Panc1 (cell line): ENCODE data around the gene MYRIP.

Experiments
- POLR2AphosphoS5 ChIP-seq: IDR thresholded peaks from 2 replicates; pipeline ENCODE4 v1.6.1; 2012; ENCODE audit warnings: mild to moderate bottlenecking, low read depth, low read length, moderate library complexity
- SIN3A ChIP-seq: IDR thresholded peaks from 2 replicates; pipeline ENCODE4 v1.6.1; 2012; ENCODE audit warnings: low read depth, mild to moderate bottlenecking, low read length, moderate library complexity, borderline replicate concordance; ENCODE audit not compliant: insufficient read depth
- TCF7L2 ChIP-seq: IDR thresholded peaks from 2 replicates; pipeline ENCODE4 v1.6.1; 2011; ENCODE audit warnings: mild to moderate bottlenecking, low read depth, low read length, inconsistent platforms
- TF ChIP-seq, protein P1 (sequence below), 2 experiments: IDR thresholded peaks; 2 replicates each; pipeline ENCODE4 v1.6.1; 2011 to 2012; ENCODE audit warnings: low read depth in 2 of 2, control low read depth in 1 of 2, low read length in 1 of 2, mild to moderate bottlenecking in 1 of 2, moderate library complexity in 1 of 2; ENCODE audit not compliant: insufficient read depth in 1 of 2
- TF ChIP-seq, protein P2 (sequence below): fragments of 450-650 bp; IDR thresholded peaks from 2 replicates; pipeline ENCODE4 v1.5.1; 2017; ENCODE audit warnings: mild to moderate bottlenecking

- TF ChIP-seq, protein P1, sequence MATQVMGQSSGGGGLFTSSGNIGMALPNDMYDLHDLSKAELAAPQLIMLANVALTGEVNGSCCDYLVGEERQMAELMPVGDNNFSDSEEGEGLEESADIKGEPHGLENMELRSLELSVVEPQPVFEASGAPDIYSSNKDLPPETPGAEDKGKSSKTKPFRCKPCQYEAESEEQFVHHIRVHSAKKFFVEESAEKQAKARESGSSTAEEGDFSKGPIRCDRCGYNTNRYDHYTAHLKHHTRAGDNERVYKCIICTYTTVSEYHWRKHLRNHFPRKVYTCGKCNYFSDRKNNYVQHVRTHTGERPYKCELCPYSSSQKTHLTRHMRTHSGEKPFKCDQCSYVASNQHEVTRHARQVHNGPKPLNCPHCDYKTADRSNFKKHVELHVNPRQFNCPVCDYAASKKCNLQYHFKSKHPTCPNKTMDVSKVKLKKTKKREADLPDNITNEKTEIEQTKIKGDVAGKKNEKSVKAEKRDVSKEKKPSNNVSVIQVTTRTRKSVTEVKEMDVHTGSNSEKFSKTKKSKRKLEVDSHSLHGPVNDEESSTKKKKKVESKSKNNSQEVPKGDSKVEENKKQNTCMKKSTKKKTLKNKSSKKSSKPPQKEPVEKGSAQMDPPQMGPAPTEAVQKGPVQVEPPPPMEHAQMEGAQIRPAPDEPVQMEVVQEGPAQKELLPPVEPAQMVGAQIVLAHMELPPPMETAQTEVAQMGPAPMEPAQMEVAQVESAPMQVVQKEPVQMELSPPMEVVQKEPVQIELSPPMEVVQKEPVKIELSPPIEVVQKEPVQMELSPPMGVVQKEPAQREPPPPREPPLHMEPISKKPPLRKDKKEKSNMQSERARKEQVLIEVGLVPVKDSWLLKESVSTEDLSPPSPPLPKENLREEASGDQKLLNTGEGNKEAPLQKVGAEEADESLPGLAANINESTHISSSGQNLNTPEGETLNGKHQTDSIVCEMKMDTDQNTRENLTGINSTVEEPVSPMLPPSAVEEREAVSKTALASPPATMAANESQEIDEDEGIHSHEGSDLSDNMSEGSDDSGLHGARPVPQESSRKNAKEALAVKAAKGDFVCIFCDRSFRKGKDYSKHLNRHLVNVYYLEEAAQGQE (IDR thresholded peaks at IDR 0.05; ENCODE audit: insufficient read depth in 1 of 2, low read depth in 2 of 2, low read length in 1 of 2) = no peak
- TF ChIP-seq, protein P2, sequence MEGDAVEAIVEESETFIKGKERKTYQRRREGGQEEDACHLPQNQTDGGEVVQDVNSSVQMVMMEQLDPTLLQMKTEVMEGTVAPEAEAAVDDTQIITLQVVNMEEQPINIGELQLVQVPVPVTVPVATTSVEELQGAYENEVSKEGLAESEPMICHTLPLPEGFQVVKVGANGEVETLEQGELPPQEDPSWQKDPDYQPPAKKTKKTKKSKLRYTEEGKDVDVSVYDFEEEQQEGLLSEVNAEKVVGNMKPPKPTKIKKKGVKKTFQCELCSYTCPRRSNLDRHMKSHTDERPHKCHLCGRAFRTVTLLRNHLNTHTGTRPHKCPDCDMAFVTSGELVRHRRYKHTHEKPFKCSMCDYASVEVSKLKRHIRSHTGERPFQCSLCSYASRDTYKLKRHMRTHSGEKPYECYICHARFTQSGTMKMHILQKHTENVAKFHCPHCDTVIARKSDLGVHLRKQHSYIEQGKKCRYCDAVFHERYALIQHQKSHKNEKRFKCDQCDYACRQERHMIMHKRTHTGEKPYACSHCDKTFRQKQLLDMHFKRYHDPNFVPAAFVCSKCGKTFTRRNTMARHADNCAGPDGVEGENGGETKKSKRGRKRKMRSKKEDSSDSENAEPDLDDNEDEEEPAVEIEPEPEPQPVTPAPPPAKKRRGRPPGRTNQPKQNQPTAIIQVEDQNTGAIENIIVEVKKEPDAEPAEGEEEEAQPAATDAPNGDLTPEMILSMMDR = no peak
- TF ChIP-seq POLR2AphosphoS5 (no peak), TCF7L2 (no peak), SIN3A (no peak)
Measured at GRCh38 chr3:40129981-40130380, 320.6 kb downstream of the MYRIP start.
